Bronchial epithelial cell (primary cell): ENCODE data around the gene LBHD2. TPM values are rescaled to one million over a fixed set of nuclear protein-coding genes. Genes with fewer than 3 reads are reported as not detected.

Experiments used
- DNase-seq: peaks from one replicate; pipeline ENCODE4 v3.0.0-alpha.2; 2010; ENCODE audit warnings: low read depth
- FAIRE-seq: peaks from 2 replicates; lab custom pipeline; 2011; peaks lifted over from hg19 to GRCh38; lab: Jason Lieb, UNC
- H3K27me3 ChIP-seq: 2 replicates; pipeline ENCODE4 v1.5.1; 2011; ENCODE audit warnings: low read length; ENCODE audit not compliant: control insufficient read depth, insufficient read depth
- H3K36me3 ChIP-seq: 2 replicates; pipeline ENCODE4 v1.5.1; 2011; ENCODE audit warnings: low read length; ENCODE audit not compliant: control insufficient read depth, insufficient read depth
- H3K4me3 ChIP-seq: 2 replicates; pipeline ENCODE4 v1.5.1; 2011; ENCODE audit warnings: mild to moderate bottlenecking, low read depth, low read length, control low read depth
- CTCF ChIP-seq: IDR thresholded peaks from 2 replicates; pipeline ENCODE4 v1.5.1; 2011; ENCODE audit warnings: mild to moderate bottlenecking, moderate library complexity, low read length, control low read depth, inconsistent platforms; ENCODE audit not compliant: insufficient read depth, severe bottlenecking
- total RNA-seq: library from RNA; depleted of rRNA; stranded (reverse); fragments of >200 nt; gene quantifications from 2 replicates; pipeline ENCODE4 v1.2.1, GENCODE V29; 2014

LBHD2 gene
- total RNA-seq, 1 donor from 2014 or later: not detected

GRCh38 chr14:103104389-103104653 is 20.3 kb downstream of the LBHD2 start:
- FAIRE-seq (no peak), DNase-seq (no peak)
- TF ChIP-seq CTCF: no peak
- H3K36me3 ChIP-seq: no peaks in the 10 kb centered on the region
- H3K4me3 ChIP-seq: no peak overlapping the region
- peaks cover 32% of the 10 kb centered on the region for H3K27me3 ChIP-seq

GRCh38 chr14:103104654-103105452 is 20.8 kb downstream of the LBHD2 start:
- H3K36me3 ChIP-seq: no peaks in the 10 kb centered on the region
- DNase-seq (no peak), FAIRE-seq (peak; percentile 70)
- H3K4me3 ChIP-seq: no peak overlapping the region
- TF ChIP-seq CTCF: peak; percentile 100
- H3K27me3 ChIP-seq: peaks cover 32% of the 10 kb centered on the region

GRCh38 chr14:103105580-103106150 is 21.7 kb downstream of the LBHD2 start:
- Histone ChIP-seq H3K36me3 (no peaks in the 10 kb centered on the region), H3K27me3 (peaks cover 32% of the 10 kb centered on the region), H3K4me3 (no peak overlapping the region)
- TF ChIP-seq CTCF: peak; percentile 28
- no peak for FAIRE-seq
- DNase-seq: no peak

DNA sequence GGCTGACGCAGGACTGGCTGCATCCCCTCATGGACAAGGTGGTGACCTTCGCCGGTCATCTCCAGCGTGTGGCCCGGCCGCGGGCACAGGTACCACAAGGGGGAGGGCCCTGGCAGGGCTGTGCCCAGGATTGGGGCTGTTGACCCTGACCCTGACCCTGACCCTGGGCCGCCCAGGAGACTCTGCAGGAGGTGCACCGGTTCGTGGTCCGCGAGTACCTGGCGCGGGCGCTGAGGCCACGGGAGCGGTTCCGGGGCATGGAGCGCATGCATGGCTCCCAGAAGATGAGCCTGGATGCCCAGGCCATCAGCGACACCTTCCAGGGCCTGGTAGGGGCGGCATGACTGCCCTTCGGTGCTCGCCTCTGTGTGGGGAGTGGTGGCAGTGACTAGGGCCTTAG is 23.4 kb downstream of the LBHD2 start:
- Histone ChIP-seq H3K4me3 (no peak overlapping the region), H3K27me3 (peaks cover 20% of the 10 kb centered on the region), H3K36me3 (no peaks in the 10 kb centered on the region)
- no peak for TF ChIP-seq CTCF
- DNase-seq (no peak), FAIRE-seq (no peak)

- Histone ChIP-seq H3K27me3 (peaks cover 15% of the 10 kb centered on the region), H3K36me3 (no peaks in the 10 kb centered on the region), H3K4me3 (no peak overlapping the region)
- FAIRE-seq (no peak), DNase-seq (no peak)
- no peak for TF ChIP-seq CTCF
These were observed 24.1 kb downstream of the LBHD2 start for GRCh38 chr14:103107941-103108748.
